Ovary (tissue), 9 donors: ENCODE measurements around the gene NRAP. TPM values are rescaled to one million over a fixed set of nuclear protein-coding genes. Genes with fewer than 3 reads are reported as not detected.

Experiments used
- DNase-seq, 5 donors: peaks; one replicate each; pipeline ENCODE4 v3.0.0-alpha.2; 2019 to 2020
- H3K27ac ChIP-seq, 2 donors: fragments of 200-600 bp; one replicate each; pipeline versions ENCODE4 v1.5.1 to v1.8.0; 2019 to 2022
- H3K27me3 ChIP-seq: fragments of 200-600 bp; one replicate; pipeline ENCODE4 v1.8.0; 2022
- H3K36me3 ChIP-seq: fragments of 200-600 bp; sonication (generic); one replicate; pipeline ENCODE4 v1.5.1; 2019
- H3K4me1 ChIP-seq: one replicate; pipeline ENCODE4 v1.8.1; 2013; ENCODE audit warnings: mild to moderate bottlenecking, moderate library complexity; ENCODE audit not compliant: insufficient read depth
- H3K4me3 ChIP-seq: fragments of 200-600 bp; sonication (generic); one replicate; pipeline ENCODE4 v1.5.1; 2017
- H3K9me3 ChIP-seq, 2 donors: fragments of 200-600 bp in 1 of 2; sonication (generic) in 1 of 2; one replicate each; pipeline versions ENCODE4 v1.5.1 to v1.8.1; 2013 to 2019; ENCODE audit warnings: mild to moderate bottlenecking in 1 of 2, moderate library complexity in 1 of 2
- CTCF ChIP-seq, 3 donors: fragments of 450-650 bp in 2 of 3; fragments of 200-600 bp in 1 of 3; IDR thresholded peaks; one replicate each; pipeline versions ENCODE4 v1.5.1 to v1.8.0; 2016 to 2022; ENCODE audit warnings: antibody characterized with exemption in 3 of 3, mild to moderate bottlenecking in 1 of 3
- EP300 ChIP-seq: sonication (generic); formaldehyde crosslinking; IDR thresholded peaks from one replicate; pipeline ENCODE4 v1.6.1; 2017; ENCODE audit warnings: antibody characterized with exemption
- POLR2A ChIP-seq: fragments of 450-650 bp; IDR thresholded peaks from one replicate; pipeline ENCODE4 v1.6.1; 2017; ENCODE audit warnings: antibody characterized with exemption, mild to moderate bottlenecking, moderate library complexity
- WGBS, 3 donors: extraction: QIAGEN DNeasy Blood & Tissue Kit in 1 of 3; methylation state at CpG; one replicate each; pipeline versions ENCODE4 v1.1.5 to v1.1.7; 2013 to 2017; 5-methylcytosine and 5-hydroxymethylcytosine counted together
- intact Hi-C, 4 donors: fragments of 100-400 bp; cut with DNase I; formaldehyde crosslinking; loops; one replicate each; pipeline versions ENCODE4 v1.11.0 to v1.15.1; 2022 to 2023
- polyA plus RNA-seq, 2 donors: library from polyadenylated mRNA; stranded (reverse); fragments of 200-250 nt in 1 of 2; fragments of 350-450 nt in 1 of 2; fragmentation: Illumina TruSeq in 1 of 2; extraction: RNeasy Lipid Tissue Mini Kit (QIAGEN cat#74804) in 1 of 2; gene quantifications; one replicate each; pipeline ENCODE4 v1.2.3, GENCODE V29; 2013 to 2014
- total RNA-seq, 7 donors: library from RNA; depleted of rRNA in 2 of 7; stranded (reverse); fragments of >200 nt in 2 of 7; fragmentation: NEBNext Ultra II Directional in 3 of 7; extraction: Animal tissue kit (Norgen Biotek cat#: 25700) in 3 of 7; gene quantifications; one replicate each; pipeline versions ENCODE4 v1.1.0 to v1.2.4, GENCODE V29; 2016 to 2023
- donor health status: DM: no; HTN: no; CAD: no; lungs with moderate emphysema.
- donor health status: DM: no; HTN: no; CAD: no.
- donor health status: Bipolar disorder and iron deficiency.
- donor health status: DM: yes; HTN: yes; CAD: no.
- donor health status: DM: no; HTN: no; CAD: no.
- donor health status: DM: yes; HTN: yes; CAD: no.

The NRAP gene
- total and polyA plus RNA-seq, 9 donors: 0.02 to 0.25 (median 0.11) TPM; not detected in 2

- TF ChIP-seq POLR2A (no peak), CTCF (IDR thresholded peaks at IDR 0.05) (no peak), EP300 (no peak)
- 91 to 99% (median 95%) methylated on average over 2 of the region's 2 CpGs for WGBS, 3 donors
- Histone ChIP-seq H3K27me3 (no peaks in the 10 kb centered on the region), H3K4me3 (no peak overlapping the region), H3K27ac (no peak overlapping the region), H3K9me3 (peaks cover 0 to 8% of the 10 kb centered on the region in 2 donors), H3K36me3 (no peaks in the 10 kb centered on the region), H3K4me1 (no peaks in the 10 kb centered on the region)
- DNase-seq: no peak
- intact Hi-C loops: no loop called here
Measured at GRCh38 chr10:113693348-113693747, 29.5 kb upstream of the NRAP start.

- DNase-seq: no peak
- H3K27me3 ChIP-seq: no peaks in the 10 kb centered on the region
- TF ChIP-seq CTCF (IDR thresholded peaks at IDR 0.05): no peak
- no peak for TF ChIP-seq EP300
- no peak for TF ChIP-seq POLR2A
- 88 to 98% (median 98%) methylated on average over 6 of the region's 6 CpGs for WGBS, 3 donors
- peaks cover 0 to 8% of the 10 kb centered on the region in 2 donors for H3K9me3 ChIP-seq
- no peaks in the 10 kb centered on the region for H3K36me3 ChIP-seq
- H3K27ac ChIP-seq: no peak overlapping the region
- no peaks in the 10 kb centered on the region for H3K4me1 ChIP-seq
- intact Hi-C loops: no loop called here
- no peak overlapping the region for H3K4me3 ChIP-seq
Measured at GRCh38 chr10:113692271-113692670, 28.4 kb upstream of the NRAP start.

- H3K36me3 ChIP-seq: no peaks in the 10 kb centered on the region
- H3K9me3 ChIP-seq: peaks cover 0 to 8% of the 10 kb centered on the region in 2 donors
- DNase-seq: no peak
- H3K4me3 ChIP-seq: no peak overlapping the region
- TF ChIP-seq POLR2A (no peak), EP300 (no peak), CTCF (IDR thresholded peaks at IDR 0.05) (no peak)
- H3K27me3 ChIP-seq: no peaks in the 10 kb centered on the region
- no peaks in the 10 kb centered on the region for H3K4me1 ChIP-seq
- 72 to 95% (median 92%) methylated on average over 2 of the region's 2 CpGs for WGBS, 3 donors
- no peak overlapping the region for H3K27ac ChIP-seq
- intact Hi-C loops: no loop called here
Measured at GRCh38 chr10:113691381-113691780, 27.5 kb upstream of the NRAP start.

GRCh38 chr10:113690749-113691148 is 26.9 kb upstream of the NRAP start:
- intact Hi-C loops: no loop called here
- TF ChIP-seq POLR2A (no peak), EP300 (no peak), CTCF (IDR thresholded peaks at IDR 0.05) (no peak)

More at GRCh38 chr10:113690749-113691148, 26.9 kb upstream of the NRAP start:
- Histone ChIP-seq H3K27me3 (no peaks in the 10 kb centered on the region), H3K36me3 (no peaks in the 10 kb centered on the region), H3K4me3 (no peak overlapping the region), H3K27ac (no peak overlapping the region), H3K4me1 (no peaks in the 10 kb centered on the region), H3K9me3 (peaks cover 0 to 8% of the 10 kb centered on the region in 2 donors)
- no peak for DNase-seq
- 64 to 67% (median 65%) methylated on average over 3 of the region's 3 CpGs for WGBS, 3 donors
